ENCODE measurements around the gene NFIA.

- TF ChIP-seq SETDB1 (IDR thresholded peaks at IDR 0.05; ENCODE audit: low read length) = no peak
- no peak for TF ChIP-seq STAT5B (CRISPR knock-in tag; IDR thresholded peaks at IDR 0.05)
- TF ChIP-seq, protein P1, sequence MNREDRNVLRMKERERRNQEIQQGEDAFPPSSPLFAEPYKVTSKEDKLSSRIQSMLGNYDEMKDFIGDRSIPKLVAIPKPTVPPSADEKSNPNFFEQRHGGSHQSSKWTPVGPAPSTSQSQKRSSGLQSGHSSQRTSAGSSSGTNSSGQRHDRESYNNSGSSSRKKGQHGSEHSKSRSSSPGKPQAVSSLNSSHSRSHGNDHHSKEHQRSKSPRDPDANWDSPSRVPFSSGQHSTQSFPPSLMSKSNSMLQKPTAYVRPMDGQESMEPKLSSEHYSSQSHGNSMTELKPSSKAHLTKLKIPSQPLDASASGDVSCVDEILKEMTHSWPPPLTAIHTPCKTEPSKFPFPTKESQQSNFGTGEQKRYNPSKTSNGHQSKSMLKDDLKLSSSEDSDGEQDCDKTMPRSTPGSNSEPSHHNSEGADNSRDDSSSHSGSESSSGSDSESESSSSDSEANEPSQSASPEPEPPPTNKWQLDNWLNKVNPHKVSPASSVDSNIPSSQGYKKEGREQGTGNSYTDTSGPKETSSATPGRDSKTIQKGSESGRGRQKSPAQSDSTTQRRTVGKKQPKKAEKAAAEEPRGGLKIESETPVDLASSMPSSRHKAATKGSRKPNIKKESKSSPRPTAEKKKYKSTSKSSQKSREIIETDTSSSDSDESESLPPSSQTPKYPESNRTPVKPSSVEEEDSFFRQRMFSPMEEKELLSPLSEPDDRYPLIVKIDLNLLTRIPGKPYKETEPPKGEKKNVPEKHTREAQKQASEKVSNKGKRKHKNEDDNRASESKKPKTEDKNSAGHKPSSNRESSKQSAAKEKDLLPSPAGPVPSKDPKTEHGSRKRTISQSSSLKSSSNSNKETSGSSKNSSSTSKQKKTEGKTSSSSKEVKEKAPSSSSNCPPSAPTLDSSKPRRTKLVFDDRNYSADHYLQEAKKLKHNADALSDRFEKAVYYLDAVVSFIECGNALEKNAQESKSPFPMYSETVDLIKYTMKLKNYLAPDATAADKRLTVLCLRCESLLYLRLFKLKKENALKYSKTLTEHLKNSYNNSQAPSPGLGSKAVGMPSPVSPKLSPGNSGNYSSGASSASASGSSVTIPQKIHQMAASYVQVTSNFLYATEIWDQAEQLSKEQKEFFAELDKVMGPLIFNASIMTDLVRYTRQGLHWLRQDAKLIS (CRISPR knock-in tag; IDR thresholded peaks at IDR 0.05) = no peak
- no peak for TF ChIP-seq SMAD3 (CRISPR knock-in tag; conservative IDR thresholded peaks at IDR 0.05)
- no peak for TF ChIP-seq RFX1 (IDR thresholded peaks at IDR 0.05)
- TF ChIP-seq, protein P2, sequence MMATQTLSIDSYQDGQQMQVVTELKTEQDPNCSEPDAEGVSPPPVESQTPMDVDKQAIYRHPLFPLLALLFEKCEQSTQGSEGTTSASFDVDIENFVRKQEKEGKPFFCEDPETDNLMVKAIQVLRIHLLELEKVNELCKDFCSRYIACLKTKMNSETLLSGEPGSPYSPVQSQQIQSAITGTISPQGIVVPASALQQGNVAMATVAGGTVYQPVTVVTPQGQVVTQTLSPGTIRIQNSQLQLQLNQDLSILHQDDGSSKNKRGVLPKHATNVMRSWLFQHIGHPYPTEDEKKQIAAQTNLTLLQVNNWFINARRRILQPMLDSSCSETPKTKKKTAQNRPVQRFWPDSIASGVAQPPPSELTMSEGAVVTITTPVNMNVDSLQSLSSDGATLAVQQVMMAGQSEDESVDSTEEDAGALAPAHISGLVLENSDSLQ (IDR thresholded peaks at IDR 0.05) = no peak
These were observed 177.8 kb downstream of the NFIA start for GRCh38 chr1:61260171-61260570.
